A549 (cell line): ENCODE results near the gene IRX4. TPM values are rescaled to one million over a fixed set of nuclear protein-coding genes. Genes with fewer than 3 reads are reported as not detected.

Source experiments
- ATAC-seq, 2 experiments: fragments of 200-7000 bp in 1 of 2; fragments of >200 bp in 1 of 2; cut with Nextera tagmentation in 1 of 2; cut with Tn5 transposase in 1 of 2; 3 replicates each; pipeline versions ENCODE4 v1.8.0 to v1.9.1; 2018 to 2020; ENCODE audit warnings: mild to moderate bottlenecking in 1 of 2, moderate library complexity in 1 of 2
- CTCF ChIA-PET: fragments of 300-600 bp; sonication (Branson Sonifier 250); formaldehyde crosslinking; extraction: SDS; loops from one replicate; lab custom pipeline; 2021; ENCODE audit warnings: antibody characterized with exemption, inconsistent platforms; lab: Yijun Ruan, JAX
- POLR2A ChIA-PET: fragments of 350-600 bp; formaldehyde crosslinking; extraction: SDS; loops from one replicate; lab custom pipeline; 2021; ENCODE audit warnings: antibody characterized with exemption, inconsistent platforms; lab: Yijun Ruan, JAX
- DNase-seq, 2 experiments: peaks; one replicate each; pipeline versions ENCODE4 v3.0.0 to v3.0.0-alpha.2; 2011 to 2016; ENCODE audit warnings: low read depth in 1 of 2, low spot score in 1 of 2
- FAIRE-seq: peaks from 2 replicates; lab custom pipeline; 2011; peaks lifted over from hg19 to GRCh38; lab: Jason Lieb, UNC
- H3K27ac ChIP-seq, 2 experiments: fragments of >200 bp; sonication (Bioruptor Twin); formaldehyde crosslinking; 3 replicates each; pipeline ENCODE4 v1.5.1; 2016 to 2017
- H3K4me1 ChIP-seq: fragments of >200 bp; sonication (Bioruptor Twin); formaldehyde crosslinking; 3 replicates; pipeline ENCODE4 v1.6.1; 2016
- H3K4me2 ChIP-seq: fragments of >200 bp; sonication (Bioruptor Twin); formaldehyde crosslinking; 3 replicates; pipeline ENCODE4 v1.6.1; 2016
- H3K4me3 ChIP-seq: fragments of >200 bp; sonication (Bioruptor Twin); formaldehyde crosslinking; 3 replicates; pipeline ENCODE4 v1.5.1; 2016
- H3K9me3 ChIP-seq: fragments of >200 bp; sonication (Bioruptor Twin); formaldehyde crosslinking; 3 replicates; pipeline ENCODE4 v1.6.1; 2016
- CHD4 ChIP-seq: fragments of 200-600 bp; sonication (generic); IDR thresholded peaks from 2 replicates; pipeline ENCODE4 v1.6.1; 2016; ENCODE audit warnings: antibody characterized with exemption, mild to moderate bottlenecking, borderline replicate concordance
- E2F6 ChIP-seq: IDR thresholded peaks from 2 replicates; pipeline ENCODE4 v1.6.1; 2012; ENCODE audit warnings: low read depth, borderline replicate concordance
- EHF ChIP-seq: fragments of 250-450 bp; sonication (Bioruptor Pico); IDR thresholded peaks from 2 replicates; pipeline ENCODE4 v1.5.0; 2020; ENCODE audit warnings: mild to moderate bottlenecking
- EHMT2 ChIP-seq: fragments of 200-600 bp; sonication (generic); IDR thresholded peaks from 2 replicates; pipeline ENCODE4 v1.6.1; 2016; ENCODE audit warnings: antibody characterized with exemption, low read depth, mild to moderate bottlenecking, moderate library complexity
- EP300 ChIP-seq, 2 experiments: fragments of >200 bp; sonication (Bioruptor Twin); formaldehyde crosslinking; IDR thresholded peaks; 2 replicates in 1 of 2; 3 replicates in 1 of 2; pipeline ENCODE4 v1.6.1; 2016 to 2017
- GATA3 ChIP-seq: IDR thresholded peaks from 2 replicates; pipeline ENCODE4 v1.6.1; 2012; ENCODE audit warnings: borderline replicate concordance
- HDAC2 ChIP-seq: fragments of 200-600 bp; sonication (generic); IDR thresholded peaks from 2 replicates; pipeline ENCODE4 v1.6.1; 2016
- HOXA7 ChIP-seq: fragments of 250-450 bp; sonication (Bioruptor Pico); IDR thresholded peaks from 2 replicates; pipeline ENCODE4 v1.5.0; 2020; ENCODE audit warnings: mild to moderate bottlenecking, moderate library complexity
- HOXB13 ChIP-seq: fragments of 250-450 bp; sonication (Bioruptor Pico); IDR thresholded peaks from 2 replicates; pipeline ENCODE4 v1.5.0; 2020; ENCODE audit warnings: low read depth, mild to moderate bottlenecking, moderate library complexity
- JUN ChIP-seq, 2 experiments: fragments of >200 bp; sonication (Bioruptor Twin); formaldehyde crosslinking; IDR thresholded peaks; 2 replicates in 1 of 2; 3 replicates in 1 of 2; pipeline ENCODE4 v1.6.1; 2016 to 2017
- JUNB ChIP-seq: fragments of >200 bp; sonication (Bioruptor Twin); formaldehyde crosslinking; IDR thresholded peaks from 2 replicates; pipeline ENCODE4 v1.6.1; 2016
- KDM5A ChIP-seq: fragments of 200-600 bp; sonication (generic); IDR thresholded peaks from 2 replicates; pipeline ENCODE4 v1.6.1; 2016; ENCODE audit warnings: antibody characterized with exemption, mild to moderate bottlenecking
- MAZ ChIP-seq: fragments of 150-350 bp; IDR thresholded peaks from 2 replicates; pipeline ENCODE4 v1.6.1; 2014; ENCODE audit warnings: antibody characterized with exemption, low read depth, low read length, borderline replicate concordance
- NFE2L2 ChIP-seq: fragments of 150-350 bp; conservative IDR thresholded peaks from 2 replicates; pipeline ENCODE4 v1.6.1; 2014; ENCODE audit warnings: low read length
- NR3C1 ChIP-seq: fragments of >200 bp; sonication (Bioruptor Twin); formaldehyde crosslinking; IDR thresholded peaks from 3 replicates; pipeline ENCODE4 v1.6.1; 2017
- ZFP36 ChIP-seq: fragments of 450-650 bp; IDR thresholded peaks from 2 replicates; pipeline ENCODE4 v1.6.1; 2014; ENCODE audit warnings: borderline replicate concordance; ENCODE audit not compliant: partially characterized antibody
- WGBS: methylation state at CpG from one replicate; pipeline ENCODE4 v1.1.6; 2017; ENCODE audit errors: missing lambda C conversion rate; 5-methylcytosine and 5-hydroxymethylcytosine counted together
- polyA plus RNA-seq, 4 experiments: library from polyadenylated mRNA; depleted of rRNA in 3 of 4; stranded (reverse); fragments of >200 nt; fragmentation: RNase III in 1 of 4; extraction: RNeasy Plus Mini Kit Qiagen cat#74134 plus additional on column Dnase treatment in 1 of 4; gene quantifications; 2 replicates in 3 of 4; 3 replicates in 1 of 4; pipeline ENCODE4 v1.2.3, GENCODE V29; 2011 to 2017
- TF ChIP-seq, protein P1 (sequence below): IDR thresholded peaks from 2 replicates; pipeline ENCODE4 v1.6.1; 2012
- TF ChIP-seq, protein P2 (sequence below): fragments of 250-450 bp; sonication (Bioruptor Pico); IDR thresholded peaks from 2 replicates; pipeline ENCODE4 v1.5.0; 2020; ENCODE audit warnings: low read depth, mild to moderate bottlenecking, moderate library complexity
- TF ChIP-seq, protein P3 (sequence below): fragments of >200 bp; sonication (Bioruptor Twin); formaldehyde crosslinking; IDR thresholded peaks from 3 replicates; pipeline ENCODE4 v1.6.1; 2016
- TF ChIP-seq, protein P4 (sequence below): fragments of >200 bp; sonication (Bioruptor Twin); formaldehyde crosslinking; IDR thresholded peaks from 2 replicates; pipeline ENCODE4 v1.6.1; 2016

The IRX4 gene
- polyA plus RNA-seq, 2 of the 4 experiments (the other 2 are of a cell fraction): 0.04 to 0.06 TPM

DNA sequence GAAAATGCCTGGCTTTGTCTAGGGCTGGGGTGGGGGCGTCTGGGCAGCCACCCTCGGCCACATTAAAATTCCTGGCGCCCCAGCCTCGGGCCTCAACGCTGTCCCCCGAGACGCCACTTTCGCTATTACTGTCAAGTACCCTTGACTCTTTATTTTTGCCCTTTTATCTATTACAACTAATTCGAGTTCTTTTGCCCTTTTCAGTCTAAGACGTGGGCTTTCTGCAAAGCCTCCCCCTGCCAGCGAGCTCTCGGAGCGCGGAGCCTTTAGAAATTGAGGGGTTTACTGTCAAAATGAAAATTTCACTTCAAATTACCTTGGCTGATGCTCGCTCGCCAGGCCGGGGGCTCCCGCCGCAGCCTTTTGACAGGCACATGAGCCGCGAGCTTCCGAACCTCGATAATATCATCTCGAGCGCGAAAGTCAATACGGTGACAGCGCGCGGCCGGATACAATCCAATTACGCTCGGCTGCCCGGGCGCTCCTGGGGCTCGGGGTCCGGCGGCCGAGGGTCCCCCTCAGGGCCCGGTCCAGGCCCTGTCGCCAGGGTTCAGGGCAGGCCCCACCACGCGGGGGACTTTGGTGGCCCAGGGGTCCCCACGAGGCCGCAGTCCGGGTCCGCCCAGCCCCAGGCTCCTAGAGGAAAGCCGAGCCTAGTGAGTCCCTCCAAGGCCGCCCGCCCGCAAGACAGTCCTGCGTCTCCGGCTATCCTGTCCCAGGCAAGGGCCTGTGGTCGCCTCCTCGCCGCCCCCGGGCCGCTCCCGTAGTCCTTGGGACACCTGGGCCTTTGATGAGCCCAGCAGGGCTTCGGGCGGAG, 6.7 kb downstream of the IRX4 start:
- no peak for TF ChIP-seq ZFP36
- TF ChIP-seq, protein P1, sequence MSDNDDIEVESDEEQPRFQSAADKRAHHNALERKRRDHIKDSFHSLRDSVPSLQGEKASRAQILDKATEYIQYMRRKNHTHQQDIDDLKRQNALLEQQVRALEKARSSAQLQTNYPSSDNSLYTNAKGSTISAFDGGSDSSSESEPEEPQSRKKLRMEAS: no peak
- TF ChIP-seq, protein P2, sequence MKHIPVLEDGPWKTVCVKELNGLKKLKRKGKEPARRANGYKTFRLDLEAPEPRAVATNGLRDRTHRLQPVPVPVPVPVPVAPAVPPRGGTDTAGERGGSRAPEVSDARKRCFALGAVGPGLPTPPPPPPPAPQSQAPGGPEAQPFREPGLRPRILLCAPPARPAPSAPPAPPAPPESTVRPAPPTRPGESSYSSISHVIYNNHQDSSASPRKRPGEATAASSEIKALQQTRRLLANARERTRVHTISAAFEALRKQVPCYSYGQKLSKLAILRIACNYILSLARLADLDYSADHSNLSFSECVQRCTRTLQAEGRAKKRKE: no peak
- no peak for TF ChIP-seq HOXB13 (CRISPR knock-in tag)
- no peak for TF ChIP-seq EHF (CRISPR knock-in tag)
- TF ChIP-seq KDM5A: no peak
- no peak for TF ChIP-seq CHD4
- TF ChIP-seq HOXA7 (CRISPR knock-in tag): no peak
- TF ChIP-seq MAZ: no peak
- TF ChIP-seq, protein P3, sequence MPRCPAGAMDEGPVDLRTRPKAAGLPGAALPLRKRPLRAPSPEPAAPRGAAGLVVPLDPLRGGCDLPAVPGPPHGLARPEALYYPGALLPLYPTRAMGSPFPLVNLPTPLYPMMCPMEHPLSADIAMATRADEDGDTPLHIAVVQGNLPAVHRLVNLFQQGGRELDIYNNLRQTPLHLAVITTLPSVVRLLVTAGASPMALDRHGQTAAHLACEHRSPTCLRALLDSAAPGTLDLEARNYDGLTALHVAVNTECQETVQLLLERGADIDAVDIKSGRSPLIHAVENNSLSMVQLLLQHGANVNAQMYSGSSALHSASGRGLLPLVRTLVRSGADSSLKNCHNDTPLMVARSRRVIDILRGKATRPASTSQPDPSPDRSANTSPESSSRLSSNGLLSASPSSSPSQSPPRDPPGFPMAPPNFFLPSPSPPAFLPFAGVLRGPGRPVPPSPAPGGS: no peak
- TF ChIP-seq, protein P4, sequence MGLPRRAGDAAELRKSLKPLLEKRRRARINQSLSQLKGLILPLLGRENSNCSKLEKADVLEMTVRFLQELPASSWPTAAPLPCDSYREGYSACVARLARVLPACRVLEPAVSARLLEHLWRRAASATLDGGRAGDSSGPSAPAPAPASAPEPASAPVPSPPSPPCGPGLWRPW: no peak
- TF ChIP-seq JUN (IDR thresholded peaks at IDR 0.05): no peak
- no peak for TF ChIP-seq EHMT2
- TF ChIP-seq EP300 (IDR thresholded peaks at IDR 0.05): no peak
- no peak for TF ChIP-seq NR3C1
- no peak for TF ChIP-seq GATA3
- H3K4me3 ChIP-seq: no peak overlapping the region
- ChIA-PET CTCF (interaction anchor here (1.1 kb wide), 1 partner anchor 103 kb away, joined by 3 read pairs; no protein-coding TSS in a partner anchor), POLR2A (no interaction called here)
- no peak for DNase-seq
- no peak for ATAC-seq
- no peak for FAIRE-seq
- 52% methylated on average over 39 of the region's 61 CpGs for WGBS
- H3K4me1 ChIP-seq: no peaks in the 10 kb centered on the region
- H3K9me3 ChIP-seq: no peaks in the 10 kb centered on the region
- no peak overlapping the region for H3K4me2 ChIP-seq
- H3K27ac ChIP-seq: no peak overlapping the region

GRCh38 chr5:1875281-1875842, 7.4 kb downstream of the IRX4 start:
- no peak for FAIRE-seq
- CTCF ChIA-PET: interaction anchor here (1.1 kb wide), 1 partner anchor 102 kb away, joined by 3 read pairs; no protein-coding TSS in a partner anchor
- Histone ChIP-seq H3K4me3 (no peak overlapping the region), H3K4me2 (no peak overlapping the region), H3K27ac (no peak overlapping the region), H3K4me1 (no peaks in the 10 kb centered on the region)
- POLR2A ChIA-PET: interaction anchor here (0.7 to 0.9 kb wide), 2 partner anchors 24 to 55 kb away, joined by 3 to 6 read pairs; no protein-coding TSS in a partner anchor
- WGBS: 60% methylated on average over 22 of the region's 36 CpGs
- TF ChIP-seq MAZ: no peak
- TF ChIP-seq JUNB: no peak
- no peak for TF ChIP-seq NFE2L2
- no peak for TF ChIP-seq HDAC2
- TF ChIP-seq GATA3: no peak
- TF ChIP-seq, protein P3: no peak
- TF ChIP-seq, protein P4: no peak
- no peak for TF ChIP-seq E2F6
- TF ChIP-seq EHF (CRISPR knock-in tag): no peak
- TF ChIP-seq, all 56 proteins: peak for 0
- no peak for ATAC-seq
- no peaks in the 10 kb centered on the region for H3K9me3 ChIP-seq
- DNase-seq: no peak
